ENCODE results near the gene CHM.

The CHM gene

DNA sequence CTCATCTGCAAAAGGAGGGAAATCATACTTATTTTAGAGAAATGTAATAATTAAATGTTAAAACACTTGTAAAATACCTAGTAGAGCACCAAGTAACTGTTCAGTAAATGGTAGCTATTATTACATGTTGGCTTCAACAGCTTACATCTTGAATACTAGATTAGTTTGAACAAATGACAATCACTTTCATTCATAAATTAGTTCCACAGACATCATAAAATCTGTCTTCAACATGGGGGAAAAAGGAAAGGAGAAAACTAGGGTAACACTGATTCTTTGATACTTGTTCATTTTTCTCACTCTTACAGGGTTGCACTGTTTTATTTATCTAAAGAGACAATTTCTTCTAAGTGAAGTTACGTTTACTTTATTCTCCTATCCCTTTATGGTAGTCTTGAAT, 51.7 kb downstream of the CHM start:
- H3K9ac ChIP-seq (ENCODE audit: insufficient read length, low read depth): no peak overlapping the region
- DNase-seq (ENCODE audit: low read depth, low spot score): no peak
- H3K9me3 ChIP-seq (ENCODE audit: insufficient read depth, low read length): no peaks in the 10 kb centered on the region
- TF ChIP-seq YY1 (IDR thresholded peaks at IDR 0.05; ENCODE audit: insufficient read depth, insufficient read length): no peak
- no peak for TF ChIP-seq ZNF274 (IDR thresholded peaks at IDR 0.05; ENCODE audit: low read depth, low read length)
- TF ChIP-seq SUZ12 (IDR thresholded peaks at IDR 0.05; ENCODE audit: extremely low read depth, insufficient read depth, insufficient read length): no peak
- H3K27me3 ChIP-seq (ENCODE audit: insufficient read depth, insufficient read length): no peaks in the 10 kb centered on the region
- H3K36me3 ChIP-seq (ENCODE audit: insufficient read depth, insufficient read length, low read length): no peaks in the 10 kb centered on the region
- H3K4me3 ChIP-seq (ENCODE audit: insufficient read length, low read depth): no peak overlapping the region
- H3K4me1 ChIP-seq (ENCODE audit: insufficient read depth, insufficient read length): no peaks in the 10 kb centered on the region

- Histone ChIP-seq H3K36me3 (ENCODE audit: insufficient read depth, insufficient read length, low read length) (no peaks in the 10 kb centered on the region), H3K9ac (ENCODE audit: insufficient read length, low read depth) (no peak overlapping the region), H3K27me3 (ENCODE audit: insufficient read depth, insufficient read length) (no peaks in the 10 kb centered on the region), H3K4me1 (ENCODE audit: insufficient read depth, insufficient read length) (no peaks in the 10 kb centered on the region), H3K9me3 (ENCODE audit: insufficient read depth, low read length) (no peaks in the 10 kb centered on the region), H3K4me3 (ENCODE audit: insufficient read length, low read depth) (no peak overlapping the region)
- DNase-seq (ENCODE audit: low read depth, low spot score): no peak
- TF ChIP-seq ZNF274 (IDR thresholded peaks at IDR 0.05; ENCODE audit: low read depth, low read length) (no peak), SUZ12 (IDR thresholded peaks at IDR 0.05; ENCODE audit: extremely low read depth, insufficient read depth, insufficient read length) (no peak), YY1 (IDR thresholded peaks at IDR 0.05; ENCODE audit: insufficient read depth, insufficient read length) (no peak)
Observed at GRCh38 chrX:85994797-85995196, 52.6 kb downstream of the CHM start.

DNA sequence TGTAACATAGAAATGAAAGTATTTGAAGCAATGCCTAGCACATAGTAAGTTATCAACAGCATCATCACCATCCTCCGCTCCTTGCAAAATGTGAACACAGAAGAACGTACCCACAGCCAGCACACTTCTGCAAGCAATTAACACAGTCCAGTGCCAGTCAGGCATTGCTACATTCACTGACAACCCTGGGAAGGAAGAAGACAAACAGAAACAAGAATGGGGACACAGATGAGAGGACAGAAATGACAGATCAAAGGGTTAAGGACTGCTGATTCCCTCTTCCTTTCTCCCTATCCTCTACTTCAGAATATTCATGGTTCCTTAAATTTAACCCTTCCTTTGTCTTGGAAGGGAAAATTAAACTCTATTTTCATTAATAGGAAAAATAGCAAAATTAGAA, 53.1 kb downstream of the CHM start:
- DNase-seq (ENCODE audit: low read depth, low spot score): no peak
- Histone ChIP-seq H3K9me3 (ENCODE audit: insufficient read depth, low read length) (no peaks in the 10 kb centered on the region), H3K4me3 (ENCODE audit: insufficient read length, low read depth) (no peak overlapping the region), H3K36me3 (ENCODE audit: insufficient read depth, insufficient read length, low read length) (no peaks in the 10 kb centered on the region), H3K4me1 (ENCODE audit: insufficient read depth, insufficient read length) (no peaks in the 10 kb centered on the region), H3K27me3 (ENCODE audit: insufficient read depth, insufficient read length) (no peaks in the 10 kb centered on the region), H3K9ac (ENCODE audit: insufficient read length, low read depth) (no peak overlapping the region)
- no peak for TF ChIP-seq YY1 (IDR thresholded peaks at IDR 0.05; ENCODE audit: insufficient read depth, insufficient read length)
- no peak for TF ChIP-seq SUZ12 (IDR thresholded peaks at IDR 0.05; ENCODE audit: extremely low read depth, insufficient read depth, insufficient read length)
- no peak for TF ChIP-seq ZNF274 (IDR thresholded peaks at IDR 0.05; ENCODE audit: low read depth, low read length)

DNA sequence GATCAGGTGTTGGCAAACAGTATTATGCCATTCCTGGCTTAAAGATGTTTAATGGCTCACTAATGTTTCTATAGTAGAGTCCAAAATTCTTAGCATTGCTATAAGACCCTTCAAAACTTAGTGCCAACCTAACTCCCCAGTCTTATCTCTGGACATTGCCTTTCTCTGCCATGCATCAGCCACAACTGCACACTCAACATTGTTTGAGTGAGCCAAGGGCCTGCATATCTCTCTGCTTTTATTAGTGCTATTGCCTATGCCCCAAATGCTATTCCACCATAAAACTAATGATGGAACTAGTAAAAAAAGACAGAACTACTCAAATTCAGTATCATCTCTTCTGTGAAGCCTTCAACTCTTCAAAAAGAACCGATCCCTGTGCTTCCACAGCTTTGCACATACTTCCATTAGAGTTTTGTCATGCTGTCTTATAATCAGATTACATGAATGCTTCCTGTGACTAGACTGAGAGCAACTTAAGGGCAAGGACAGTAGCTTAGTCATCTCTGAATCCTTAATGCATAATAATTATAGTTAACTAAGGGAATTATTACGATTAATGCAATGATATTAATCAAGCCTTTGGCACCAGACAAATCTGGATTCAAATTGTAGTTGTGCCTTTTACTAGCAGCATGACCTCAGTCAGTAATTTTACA, 53.7 kb downstream of the CHM start:
- TF ChIP-seq YY1 (IDR thresholded peaks at IDR 0.05; ENCODE audit: insufficient read depth, insufficient read length) (no peak), ZNF274 (IDR thresholded peaks at IDR 0.05; ENCODE audit: low read depth, low read length) (no peak), SUZ12 (IDR thresholded peaks at IDR 0.05; ENCODE audit: extremely low read depth, insufficient read depth, insufficient read length) (no peak)
- DNase-seq (ENCODE audit: low read depth, low spot score): no peak
- no peaks in the 10 kb centered on the region for H3K36me3 ChIP-seq (ENCODE audit: insufficient read depth, insufficient read length, low read length)
- no peaks in the 10 kb centered on the region for H3K27me3 ChIP-seq (ENCODE audit: insufficient read depth, insufficient read length)
- no peaks in the 10 kb centered on the region for H3K9me3 ChIP-seq (ENCODE audit: insufficient read depth, low read length)
- H3K4me1 ChIP-seq (ENCODE audit: insufficient read depth, insufficient read length): no peaks in the 10 kb centered on the region
- H3K9ac ChIP-seq (ENCODE audit: insufficient read length, low read depth): no peak overlapping the region
- H3K4me3 ChIP-seq (ENCODE audit: insufficient read length, low read depth): no peak overlapping the region

- Histone ChIP-seq H3K9ac (ENCODE audit: insufficient read length, low read depth) (no peak overlapping the region), H3K9me3 (ENCODE audit: insufficient read depth, low read length) (no peaks in the 10 kb centered on the region), H3K4me1 (ENCODE audit: insufficient read depth, insufficient read length) (no peaks in the 10 kb centered on the region), H3K4me3 (ENCODE audit: insufficient read length, low read depth) (no peak overlapping the region), H3K36me3 (ENCODE audit: insufficient read depth, insufficient read length, low read length) (no peaks in the 10 kb centered on the region), H3K27me3 (ENCODE audit: insufficient read depth, insufficient read length) (no peaks in the 10 kb centered on the region)
- no peak for TF ChIP-seq SUZ12 (IDR thresholded peaks at IDR 0.05; ENCODE audit: extremely low read depth, insufficient read depth, insufficient read length)
- no peak for TF ChIP-seq YY1 (IDR thresholded peaks at IDR 0.05; ENCODE audit: insufficient read depth, insufficient read length)
- no peak for TF ChIP-seq ZNF274 (IDR thresholded peaks at IDR 0.05; ENCODE audit: low read depth, low read length)
- DNase-seq (ENCODE audit: low read depth, low spot score): no peak
Observed at GRCh38 chrX:85992811-85993229, 54.5 kb downstream of the CHM start.

DNA sequence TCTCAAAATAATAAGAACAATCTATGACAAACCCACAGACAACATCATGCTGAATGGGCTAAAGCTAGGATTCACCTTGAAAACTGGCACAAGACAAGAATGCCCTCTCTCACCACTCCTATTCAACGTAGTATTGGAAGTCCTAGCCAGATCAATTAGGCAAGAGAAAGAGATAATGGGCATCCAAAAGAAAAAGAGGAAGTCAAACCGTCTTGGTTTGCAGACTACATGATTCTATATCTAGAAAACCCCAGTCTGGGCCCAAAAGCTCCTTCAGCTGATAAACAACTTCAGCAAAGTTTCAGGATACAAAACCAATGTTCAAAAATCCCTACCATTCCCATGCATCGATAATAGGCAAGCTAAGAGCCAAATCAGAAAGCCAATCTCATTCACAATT, 59.0 kb downstream of the CHM start:
- no peak overlapping the region for H3K4me3 ChIP-seq (ENCODE audit: insufficient read length, low read depth)
- H3K9me3 ChIP-seq (ENCODE audit: insufficient read depth, low read length): no peaks in the 10 kb centered on the region
- H3K4me1 ChIP-seq (ENCODE audit: insufficient read depth, insufficient read length): no peaks in the 10 kb centered on the region
- no peak for DNase-seq (ENCODE audit: low read depth, low spot score)
- no peaks in the 10 kb centered on the region for H3K27me3 ChIP-seq (ENCODE audit: insufficient read depth, insufficient read length)
- TF ChIP-seq SUZ12 (IDR thresholded peaks at IDR 0.05; ENCODE audit: extremely low read depth, insufficient read depth, insufficient read length) (no peak), ZNF274 (IDR thresholded peaks at IDR 0.05; ENCODE audit: low read depth, low read length) (no peak), YY1 (IDR thresholded peaks at IDR 0.05; ENCODE audit: insufficient read depth, insufficient read length) (no peak)
- no peak overlapping the region for H3K9ac ChIP-seq (ENCODE audit: insufficient read length, low read depth)
- H3K36me3 ChIP-seq (ENCODE audit: insufficient read depth, insufficient read length, low read length): no peaks in the 10 kb centered on the region

- H3K4me1 ChIP-seq (ENCODE audit: insufficient read depth, insufficient read length): no peaks in the 10 kb centered on the region
- no peaks in the 10 kb centered on the region for H3K27me3 ChIP-seq (ENCODE audit: insufficient read depth, insufficient read length)
- no peak overlapping the region for H3K4me3 ChIP-seq (ENCODE audit: insufficient read length, low read depth)
- no peak overlapping the region for H3K9ac ChIP-seq (ENCODE audit: insufficient read length, low read depth)
- DNase-seq (ENCODE audit: low read depth, low spot score): no peak
- peaks cover 14% of the 10 kb centered on the region for H3K36me3 ChIP-seq (ENCODE audit: insufficient read depth, insufficient read length, low read length)
- no peak for TF ChIP-seq ZNF274 (IDR thresholded peaks at IDR 0.05; ENCODE audit: low read depth, low read length)
- TF ChIP-seq SUZ12 (IDR thresholded peaks at IDR 0.05; ENCODE audit: extremely low read depth, insufficient read depth, insufficient read length): no peak
- no peak for TF ChIP-seq YY1 (IDR thresholded peaks at IDR 0.05; ENCODE audit: insufficient read depth, insufficient read length)
- H3K9me3 ChIP-seq (ENCODE audit: insufficient read depth, low read length): no peaks in the 10 kb centered on the region
Observed at GRCh38 chrX:85980286-85980685, 67.1 kb downstream of the CHM start.
